Colonic mucosa (tissue), 4 donors: Measurements from ENCODE around the gene SERPINA12. TPM values are rescaled to one million over a fixed set of nuclear protein-coding genes. Genes with fewer than 3 reads are reported as not detected.

ENCODE experiments used
- DNase-seq: peaks from one replicate; pipeline ENCODE4 v3.0.0-alpha.2; 2020
- H3K27ac ChIP-seq: fragments of 200-600 bp; one replicate; pipeline ENCODE4 v1.8.0; 2021
- H3K27me3 ChIP-seq: fragments of 200-600 bp; one replicate; pipeline ENCODE4 v1.8.0; 2021
- H3K36me3 ChIP-seq: fragments of 200-600 bp; one replicate; pipeline ENCODE4 v1.8.0; 2021
- H3K4me1 ChIP-seq: fragments of 200-600 bp; one replicate; pipeline ENCODE4 v1.8.0; 2021; ENCODE audit warnings: mild to moderate bottlenecking
- H3K4me3 ChIP-seq: fragments of 200-600 bp; one replicate; pipeline ENCODE4 v1.8.0; 2021
- H3K9ac ChIP-seq, 2 donors: one replicate each; pipeline ENCODE4 v1.7.0; 2013; ENCODE audit warnings: control low read depth in 2 of 2, low read depth in 2 of 2, low read length in 2 of 2
- H3K9me3 ChIP-seq: fragments of 200-600 bp; one replicate; pipeline ENCODE4 v1.8.0; 2021
- CTCF ChIP-seq: fragments of 200-600 bp; IDR thresholded peaks from one replicate; pipeline ENCODE4 v1.8.0; 2022; ENCODE audit warnings: antibody characterized with exemption, mild to moderate bottlenecking
- intact Hi-C: fragments of 100-400 bp; cut with DNase I; formaldehyde crosslinking; loops from one replicate; pipeline ENCODE4 v1.14.1; 2022
- total RNA-seq, 2 donors: library from RNA; stranded (reverse); fragmentation: NEBNext Ultra II Directional in 1 of 2; extraction: Animal tissue kit (Norgen Biotek cat#: 25700) in 1 of 2; gene quantifications; one replicate each; pipeline ENCODE4 v1.2.1, GENCODE V29; 2021
- donor health status: healthy.
- donor health status: DM: no; HTN: no; CAD: no.
- donor health status: DM: no; HTN: no; CAD: no.

The SERPINA12 gene
- total RNA-seq, 2 donors from 2014 or later: not detected

GRCh38 chr14:94521375-94522114 lies 12.3 kb upstream of the SERPINA12 start:
- H3K27me3 ChIP-seq: no peaks in the 10 kb centered on the region
- intact Hi-C loops: no loop called here
- no peak overlapping the region for H3K27ac ChIP-seq
- H3K9ac ChIP-seq: no peak overlapping the region
- H3K4me1 ChIP-seq: no peaks in the 10 kb centered on the region
- H3K4me3 ChIP-seq: no peak overlapping the region
- no peak for DNase-seq
- no peaks in the 10 kb centered on the region for H3K9me3 ChIP-seq
- H3K36me3 ChIP-seq: no peaks in the 10 kb centered on the region
- TF ChIP-seq CTCF: no peak

GRCh38 chr14:94517641-94518257 lies 8.5 kb upstream of the SERPINA12 start:
- no peaks in the 10 kb centered on the region for H3K27me3 ChIP-seq
- H3K4me3 ChIP-seq: no peak overlapping the region
- H3K4me1 ChIP-seq: no peaks in the 10 kb centered on the region
- no peak for TF ChIP-seq CTCF
- no peak overlapping the region for H3K27ac ChIP-seq
- H3K9me3 ChIP-seq: no peaks in the 10 kb centered on the region
- intact Hi-C loops: no loop called here
- H3K36me3 ChIP-seq: no peaks in the 10 kb centered on the region
- no peak for DNase-seq
- H3K9ac ChIP-seq: no peak overlapping the region

- Histone ChIP-seq H3K36me3 (no peaks in the 10 kb centered on the region), H3K9me3 (no peaks in the 10 kb centered on the region), H3K4me3 (no peak overlapping the region), H3K9ac (no peak overlapping the region), H3K4me1 (no peaks in the 10 kb centered on the region), H3K27me3 (no peaks in the 10 kb centered on the region), H3K27ac (no peak overlapping the region)
- intact Hi-C loops: no loop called here
- TF ChIP-seq CTCF: no peak
- no peak for DNase-seq
Observed at GRCh38 chr14:94517248-94517640, 8.0 kb upstream of the SERPINA12 start.

- Histone ChIP-seq H3K27ac (no peak overlapping the region), H3K4me1 (no peaks in the 10 kb centered on the region), H3K9me3 (no peaks in the 10 kb centered on the region), H3K27me3 (no peaks in the 10 kb centered on the region), H3K9ac (no peak overlapping the region), H3K4me3 (no peak overlapping the region), H3K36me3 (no peaks in the 10 kb centered on the region)
- DNase-seq: no peak
- intact Hi-C loops: no loop called here
- TF ChIP-seq CTCF: no peak
Observed at GRCh38 chr14:94515856-94516255, 6.6 kb upstream of the SERPINA12 start.

GRCh38 chr14:94515426-94515825 lies 6.2 kb upstream of the SERPINA12 start:
- no peaks in the 10 kb centered on the region for H3K27me3 ChIP-seq
- intact Hi-C loops: no loop called here
- no peaks in the 10 kb centered on the region for H3K4me1 ChIP-seq
- no peaks in the 10 kb centered on the region for H3K9me3 ChIP-seq
- H3K36me3 ChIP-seq: no peaks in the 10 kb centered on the region
- H3K4me3 ChIP-seq: no peak overlapping the region
- H3K27ac ChIP-seq: no peak overlapping the region
- TF ChIP-seq CTCF: no peak
- DNase-seq: no peak
- H3K9ac ChIP-seq: no peak overlapping the region
